Measurements from ENCODE around the gene SH3BP1. TPM values are rescaled to one million over a fixed set of nuclear protein-coding genes. Genes with fewer than 3 reads are reported as not detected.

Gene SH3BP1
- total and polyA plus RNA-seq, 2 of the 4 experiments (the other 2 are of a cell fraction) = 8.8 to 33.3 TPM

DNA sequence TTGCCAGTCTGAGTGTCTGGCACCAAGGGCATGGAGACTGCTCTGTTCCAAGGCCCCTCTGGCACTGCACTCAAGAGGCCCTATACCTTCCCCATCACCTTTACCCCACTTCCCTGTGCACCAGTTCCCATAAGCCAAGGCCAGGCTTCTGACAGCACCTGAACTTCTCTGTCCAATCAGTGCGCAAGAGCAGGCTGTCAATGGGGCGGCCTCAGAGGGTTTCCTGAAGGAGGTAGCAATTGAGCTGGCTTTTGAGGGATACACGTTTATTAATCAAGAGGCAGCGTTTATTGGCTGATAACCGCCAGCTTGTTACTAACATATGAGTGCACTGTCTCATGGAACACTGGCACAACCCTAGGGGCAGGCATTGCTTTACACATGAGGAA, 2.1 kb downstream of the SH3BP1 start:
- intact Hi-C loops (cut with micrococcal nuclease) = loop anchor here (5.0 kb wide), 1 partner anchor 96 kb away; no protein-coding TSS in a partner anchor
- H2BK120ac ChIP-seq (ENCODE audit: low read depth, low read length) = no peak overlapping the region
- 85% methylated on average over 4 of the region's 5 CpGs; no CpG with 5 or more reads in 1 of the 2 experiments for WGBS, 2 experiments (ENCODE audit: extremely low coverage in 2 of 2, insufficient read length in 1 of 2)
- H4K20me1 ChIP-seq (ENCODE audit: insufficient read depth, low read length) = peaks cover 9% of the 10 kb centered on the region
- no peak overlapping the region for H4K91ac ChIP-seq (ENCODE audit: insufficient read depth, low read depth, low read length)
- H3K27ac ChIP-seq (ENCODE audit: insufficient read depth, low read length) = no peak overlapping the region
- H3K23ac ChIP-seq (ENCODE audit: low read depth, low read length) = no peak overlapping the region
- H2BK5ac ChIP-seq (ENCODE audit: low read depth, low read length, poor library complexity, severe bottlenecking) = no peak overlapping the region
- ATAC-seq (ENCODE audit: low read depth) (no peak), DNase-seq (no peak)
- H3K79me1 ChIP-seq (ENCODE audit: low read depth in 1 of 2, low read length in 2 of 2) = peaks cover 0 to 62% of the 10 kb centered on the region in 2 experiments; a peak in 3 of 4 replicates
- no peak overlapping the region for H2AK9ac ChIP-seq (replicated peaks; ENCODE audit: low read depth, low read length, poor library complexity)
- H3K4ac ChIP-seq (ENCODE audit: low read depth, low read length) = no peak overlapping the region
- H2BK20ac ChIP-seq (ENCODE audit: low read depth, low read length) = no peak overlapping the region
- in situ Hi-C loops (cut with MboI; ENCODE audit: low sequenced_read_pairs) = loop anchor here (5.0 kb wide), 1 partner anchor 151 kb away; no protein-coding TSS in a partner anchor
- no peak overlapping the region for H3K14ac ChIP-seq (replicated peaks; ENCODE audit: low read depth, low read length)
- no peak overlapping the region for H4K8ac ChIP-seq (ENCODE audit: low read depth in 2 of 2, low read length in 2 of 2)
- CTCF ChIA-PET = interaction anchor here (3.0 kb wide), 1 partner anchor 40 kb away, joined by 24 read pairs; no protein-coding TSS in a partner anchor
- no peak overlapping the region for H2BK15ac ChIP-seq (ENCODE audit: low read depth, low read length)
- H2AK5ac ChIP-seq (ENCODE audit: low read depth, low read length) = peak overlapping the region; percentile 4; the same call in 1 of the 2 replicates
- H3K4me1 ChIP-seq (ENCODE audit: control insufficient read depth, insufficient read depth, low read length) = peaks cover 20% of the 10 kb centered on the region
- no peak overlapping the region for H2AFZ ChIP-seq (replicated peaks; ENCODE audit: low read length, poor library complexity)
- POLR2A ChIA-PET (ENCODE audit: unreplicated experiment) = no interaction called here
- H3K4me2 ChIP-seq (ENCODE audit: low read depth, low read length) = no peak overlapping the region
- H3K9ac ChIP-seq (ENCODE audit: low read depth, low read length) = no peak overlapping the region
- H3K9me3 ChIP-seq (ENCODE audit: control insufficient read depth, insufficient read depth, low read length) = no peaks in the 10 kb centered on the region
- H3K4me3 ChIP-seq (ENCODE audit: insufficient read depth, low read depth, low read length) = no peak overlapping the region
- H3K56ac ChIP-seq (ENCODE audit: extremely low read depth, insufficient read depth, low read length) = no peak overlapping the region
- dilution Hi-C loops (cut with HindIII; ENCODE audit: low sequenced_read_pairs, unreplicated experiment) = no loop called here
- H3K27me3 ChIP-seq (ENCODE audit: control insufficient read depth, insufficient read depth, low read length) = no peaks in the 10 kb centered on the region
- H3K36me3 ChIP-seq (ENCODE audit: control insufficient read depth, insufficient read depth, low read length) = peaks cover 29% of the 10 kb centered on the region
- TF ChIP-seq POLR2A (IDR thresholded peaks at IDR 0.05; ENCODE audit: low read depth, low read length) (no peak), CHD1 (IDR thresholded peaks at IDR 0.05; ENCODE audit: low read depth, low read length) (no peak), CEBPB (IDR thresholded peaks at IDR 0.05; ENCODE audit: low read depth, low read length) (no peak), RFX5 (IDR thresholded peaks at IDR 0.05; ENCODE audit: low read depth, low read length) (no peak), FOS (IDR thresholded peaks at IDR 0.05; ENCODE audit: low read depth, low read length) (no peak), NFE2L2 (IDR thresholded peaks at IDR 0.05; ENCODE audit: low read depth, low read length) (no peak), RAD21 (IDR thresholded peaks at IDR 0.05; ENCODE audit: low read length) (no peak), RCOR1 (IDR thresholded peaks at IDR 0.05; ENCODE audit: insufficient replicate concordance, low read length) (no peak), SMC3 (IDR thresholded peaks at IDR 0.05; ENCODE audit: low read depth, low read length) (no peak), MAFK (IDR thresholded peaks at IDR 0.05; ENCODE audit: low read depth, low read length) (no peak), MAZ (IDR thresholded peaks at IDR 0.05; ENCODE audit: borderline replicate concordance, low read depth, low read length) (no peak), BHLHE40 (IDR thresholded peaks at IDR 0.05; ENCODE audit: low read depth, low read length) (no peak), MXI1 (IDR thresholded peaks at IDR 0.05; ENCODE audit: borderline replicate concordance, low read depth, low read length) (no peak)
- TF ChIP-seq, protein P1, sequence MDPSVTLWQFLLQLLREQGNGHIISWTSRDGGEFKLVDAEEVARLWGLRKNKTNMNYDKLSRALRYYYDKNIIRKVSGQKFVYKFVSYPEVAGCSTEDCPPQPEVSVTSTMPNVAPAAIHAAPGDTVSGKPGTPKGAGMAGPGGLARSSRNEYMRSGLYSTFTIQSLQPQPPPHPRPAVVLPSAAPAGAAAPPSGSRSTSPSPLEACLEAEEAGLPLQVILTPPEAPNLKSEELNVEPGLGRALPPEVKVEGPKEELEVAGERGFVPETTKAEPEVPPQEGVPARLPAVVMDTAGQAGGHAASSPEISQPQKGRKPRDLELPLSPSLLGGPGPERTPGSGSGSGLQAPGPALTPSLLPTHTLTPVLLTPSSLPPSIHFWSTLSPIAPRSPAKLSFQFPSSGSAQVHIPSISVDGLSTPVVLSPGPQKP (IDR thresholded peaks at IDR 0.05; ENCODE audit: borderline replicate concordance, low read depth, low read length) = no peak
- TF ChIP-seq, protein P2, sequence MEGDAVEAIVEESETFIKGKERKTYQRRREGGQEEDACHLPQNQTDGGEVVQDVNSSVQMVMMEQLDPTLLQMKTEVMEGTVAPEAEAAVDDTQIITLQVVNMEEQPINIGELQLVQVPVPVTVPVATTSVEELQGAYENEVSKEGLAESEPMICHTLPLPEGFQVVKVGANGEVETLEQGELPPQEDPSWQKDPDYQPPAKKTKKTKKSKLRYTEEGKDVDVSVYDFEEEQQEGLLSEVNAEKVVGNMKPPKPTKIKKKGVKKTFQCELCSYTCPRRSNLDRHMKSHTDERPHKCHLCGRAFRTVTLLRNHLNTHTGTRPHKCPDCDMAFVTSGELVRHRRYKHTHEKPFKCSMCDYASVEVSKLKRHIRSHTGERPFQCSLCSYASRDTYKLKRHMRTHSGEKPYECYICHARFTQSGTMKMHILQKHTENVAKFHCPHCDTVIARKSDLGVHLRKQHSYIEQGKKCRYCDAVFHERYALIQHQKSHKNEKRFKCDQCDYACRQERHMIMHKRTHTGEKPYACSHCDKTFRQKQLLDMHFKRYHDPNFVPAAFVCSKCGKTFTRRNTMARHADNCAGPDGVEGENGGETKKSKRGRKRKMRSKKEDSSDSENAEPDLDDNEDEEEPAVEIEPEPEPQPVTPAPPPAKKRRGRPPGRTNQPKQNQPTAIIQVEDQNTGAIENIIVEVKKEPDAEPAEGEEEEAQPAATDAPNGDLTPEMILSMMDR (conservative IDR thresholded peaks at IDR 0.05; ENCODE audit: low read depth, low read length) = no peak
- TF ChIP-seq, protein P3, sequence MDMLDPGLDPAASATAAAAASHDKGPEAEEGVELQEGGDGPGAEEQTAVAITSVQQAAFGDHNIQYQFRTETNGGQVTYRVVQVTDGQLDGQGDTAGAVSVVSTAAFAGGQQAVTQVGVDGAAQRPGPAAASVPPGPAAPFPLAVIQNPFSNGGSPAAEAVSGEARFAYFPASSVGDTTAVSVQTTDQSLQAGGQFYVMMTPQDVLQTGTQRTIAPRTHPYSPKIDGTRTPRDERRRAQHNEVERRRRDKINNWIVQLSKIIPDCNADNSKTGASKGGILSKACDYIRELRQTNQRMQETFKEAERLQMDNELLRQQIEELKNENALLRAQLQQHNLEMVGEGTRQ (IDR thresholded peaks at IDR 0.05; ENCODE audit: low read depth, low read length) = no peak
- no TSS peak for BruUV-seq (replicated peaks)
- H3K18ac ChIP-seq (ENCODE audit: low read depth, low read length) = no peak overlapping the region
- H3K9me1 ChIP-seq (ENCODE audit: insufficient read depth, low read length) = no peaks in the 10 kb centered on the region
- no peak overlapping the region for H4K5ac ChIP-seq (ENCODE audit: low read depth, low read length)

All from IMR-90 (cell line).